Gastroesophageal sphincter (tissue), 4 donors: ENCODE results near the gene NRP2. TPM values are rescaled to one million over a fixed set of nuclear protein-coding genes. Genes with fewer than 3 reads are reported as not detected.
A peak's percentile ranks its signal among the peaks of the same experiment; 100 is the strongest.

Source experiments
- ATAC-seq: fragments of 150-250 bp; one replicate; pipeline ENCODE4 v1.9.1; 2016; ENCODE audit warnings: mild to moderate bottlenecking, moderate library complexity
- H3K27ac ChIP-seq, 4 donors: fragments of 200-600 bp; sonication (generic) in 3 of 4; 1 replicate in 3 of 4; 2 replicates in 1 of 4; pipeline ENCODE4 v1.5.1; 2016 to 2019
- H3K27me3 ChIP-seq: fragments of 200-600 bp; sonication (generic); one replicate; pipeline ENCODE4 v1.5.1; 2019
- H3K36me3 ChIP-seq, 2 donors: fragments of 200-600 bp; sonication (generic); one replicate each; pipeline ENCODE4 v1.5.1; 2019; ENCODE audit warnings: control low read depth in 1 of 2
- H3K4me1 ChIP-seq, 3 donors: fragments of 200-600 bp; sonication (generic); 1 replicate in 2 of 3; 2 replicates in 1 of 3; pipeline ENCODE4 v1.5.1; 2016 to 2019; ENCODE audit warnings: control low read depth in 2 of 3
- H3K4me3 ChIP-seq, 2 donors: fragments of 200-600 bp; sonication (generic); one replicate each; pipeline ENCODE4 v1.5.1; 2019; ENCODE audit warnings: mild to moderate bottlenecking in 1 of 2, moderate library complexity in 1 of 2
- H3K9me3 ChIP-seq, 3 donors: fragments of 200-600 bp; sonication (generic); one replicate each; pipeline ENCODE4 v1.5.1; 2017 to 2019; ENCODE audit warnings: control low read depth in 2 of 3
- EP300 ChIP-seq: sonication (generic); formaldehyde crosslinking; IDR thresholded peaks from one replicate; pipeline ENCODE4 v1.6.1; 2017; ENCODE audit warnings: antibody characterized with exemption, mild to moderate bottlenecking
- POLR2A ChIP-seq, 2 donors: fragments of 450-650 bp; IDR thresholded peaks; one replicate each; pipeline ENCODE4 v1.6.1; 2017; ENCODE audit warnings: antibody characterized with exemption in 2 of 2, mild to moderate bottlenecking in 2 of 2, moderate library complexity in 1 of 2
- POLR2AphosphoS5 ChIP-seq: sonication (generic); formaldehyde crosslinking; IDR thresholded peaks from one replicate; pipeline ENCODE4 v1.6.1; 2017; ENCODE audit warnings: antibody characterized with exemption
- WGBS, 2 donors: methylation state at CpG; one replicate each; pipeline ENCODE4 v1.1.5; 2018; ENCODE audit warnings: low coverage in 1 of 2; 5-methylcytosine and 5-hydroxymethylcytosine counted together
- total RNA-seq, 4 donors: library from RNA; depleted of rRNA; stranded (reverse); fragments of >200 nt; gene quantifications; one replicate each; pipeline ENCODE4 v1.1.0, GENCODE V29; 2016
- TF ChIP-seq, protein P1 (sequence below), 4 experiments: fragments of 200-600 bp in 2 of 4; fragments of 450-650 bp in 2 of 4; sonication (generic) in 1 of 4; IDR thresholded peaks; one replicate each; pipeline ENCODE4 v1.5.1; 2017 to 2019; ENCODE audit warnings: antibody characterized with exemption in 4 of 4, mild to moderate bottlenecking in 2 of 4, moderate library complexity in 2 of 4

Gene NRP2
- total RNA-seq, 4 donors from 2014 or later: 278 to 466 (median 371) TPM

DNA sequence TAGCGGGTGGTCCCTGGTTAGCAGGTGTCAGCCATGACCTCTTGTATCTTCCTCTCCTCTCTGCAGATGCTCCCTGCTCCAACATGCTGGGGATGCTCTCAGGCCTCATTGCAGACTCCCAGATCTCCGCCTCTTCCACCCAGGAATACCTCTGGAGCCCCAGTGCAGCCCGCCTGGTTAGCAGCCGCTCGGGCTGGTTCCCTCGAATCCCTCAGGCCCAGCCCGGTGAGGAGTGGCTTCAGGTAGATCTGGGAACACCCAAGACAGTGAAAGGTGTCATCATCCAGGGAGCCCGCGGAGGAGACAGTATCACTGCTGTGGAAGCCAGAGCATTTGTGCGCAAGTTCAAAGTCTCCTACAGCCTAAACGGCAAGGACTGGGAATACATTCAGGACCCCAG is 60.8 kb downstream of the NRP2 start:
- Histone ChIP-seq H3K27ac (peak overlapping the region in 3 of 4 donors; percentile 94 to 96 (median 94)), H3K4me1 (peaks cover 0 to 98% (median 2%) of the 10 kb centered on the region in 3 donors), H3K36me3 (peaks cover 0 to 100% of the 10 kb centered on the region in 2 donors), H3K4me3 (no peak overlapping the region), H3K9me3 (no peaks in the 10 kb centered on the region), H3K27me3 (no peaks in the 10 kb centered on the region)
- 83 to 86% methylated on average over 1 of the region's 11 CpGs for WGBS, 2 donors
- no peak for TF ChIP-seq POLR2A (IDR thresholded peaks at IDR 0.05)
- ATAC-seq: no peak

DNA sequence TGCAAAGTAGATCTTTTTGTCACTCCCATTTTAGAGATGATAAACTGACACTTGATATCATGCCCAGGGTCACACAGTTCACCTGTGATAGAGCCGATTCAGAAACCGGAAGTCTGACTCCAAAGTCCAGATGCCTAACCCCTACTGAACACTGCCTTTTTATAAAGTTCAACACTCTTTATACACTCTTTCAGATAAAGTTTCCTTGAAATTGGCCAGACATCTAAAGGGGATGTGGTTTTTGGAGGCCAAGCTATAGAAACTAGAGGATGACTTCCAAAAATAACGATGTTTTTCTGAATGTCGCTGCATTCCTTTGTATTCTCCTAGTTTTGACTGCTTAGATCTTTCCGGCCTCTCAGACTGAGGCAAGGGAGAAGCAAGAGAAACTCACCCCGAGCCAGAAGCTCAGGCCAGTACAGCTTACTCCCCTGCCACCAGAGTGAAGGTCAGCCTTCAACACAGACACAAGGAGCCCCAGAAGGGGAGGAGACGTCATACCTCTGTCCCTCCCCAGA is 61.8 kb downstream of the NRP2 start:
- Histone ChIP-seq H3K4me3 (no peak overlapping the region), H3K27ac (peak overlapping the region; percentile 25 to 96 (median 94)), H3K9me3 (no peaks in the 10 kb centered on the region), H3K36me3 (peaks cover 0 to 100% of the 10 kb centered on the region in 2 donors), H3K27me3 (no peaks in the 10 kb centered on the region), H3K4me1 (peaks cover 0 to 98% (median 2%) of the 10 kb centered on the region in 3 donors)
- TF ChIP-seq POLR2A (IDR thresholded peaks at IDR 0.05) (no peak), POLR2AphosphoS5 (no peak), EP300 (no peak)
- TF ChIP-seq, protein P1, sequence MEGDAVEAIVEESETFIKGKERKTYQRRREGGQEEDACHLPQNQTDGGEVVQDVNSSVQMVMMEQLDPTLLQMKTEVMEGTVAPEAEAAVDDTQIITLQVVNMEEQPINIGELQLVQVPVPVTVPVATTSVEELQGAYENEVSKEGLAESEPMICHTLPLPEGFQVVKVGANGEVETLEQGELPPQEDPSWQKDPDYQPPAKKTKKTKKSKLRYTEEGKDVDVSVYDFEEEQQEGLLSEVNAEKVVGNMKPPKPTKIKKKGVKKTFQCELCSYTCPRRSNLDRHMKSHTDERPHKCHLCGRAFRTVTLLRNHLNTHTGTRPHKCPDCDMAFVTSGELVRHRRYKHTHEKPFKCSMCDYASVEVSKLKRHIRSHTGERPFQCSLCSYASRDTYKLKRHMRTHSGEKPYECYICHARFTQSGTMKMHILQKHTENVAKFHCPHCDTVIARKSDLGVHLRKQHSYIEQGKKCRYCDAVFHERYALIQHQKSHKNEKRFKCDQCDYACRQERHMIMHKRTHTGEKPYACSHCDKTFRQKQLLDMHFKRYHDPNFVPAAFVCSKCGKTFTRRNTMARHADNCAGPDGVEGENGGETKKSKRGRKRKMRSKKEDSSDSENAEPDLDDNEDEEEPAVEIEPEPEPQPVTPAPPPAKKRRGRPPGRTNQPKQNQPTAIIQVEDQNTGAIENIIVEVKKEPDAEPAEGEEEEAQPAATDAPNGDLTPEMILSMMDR (IDR thresholded peaks at IDR 0.05): no peak
- 20 to 58% methylated on average over 3 to 5 of the region's 7 CpGs for WGBS, 2 donors
- no peak for ATAC-seq

- peak overlapping the region; percentile 25 to 96 (median 94) for H3K27ac ChIP-seq
- WGBS, 2 donors: 48 to 63% methylated on average over 4 of the region's 14 CpGs
- no peak for ATAC-seq
- H3K9me3 ChIP-seq: no peaks in the 10 kb centered on the region
- peaks cover 0 to 99% (median 2%) of the 10 kb centered on the region in 3 donors for H3K4me1 ChIP-seq
- no peak overlapping the region for H3K4me3 ChIP-seq
- peaks cover 0 to 100% of the 10 kb centered on the region in 2 donors for H3K36me3 ChIP-seq
- no peak for TF ChIP-seq POLR2AphosphoS5
- TF ChIP-seq POLR2A (IDR thresholded peaks at IDR 0.05): no peak
- TF ChIP-seq EP300: no peak
- TF ChIP-seq, protein P1 (IDR thresholded peaks at IDR 0.05): no peak
- H3K27me3 ChIP-seq: no peaks in the 10 kb centered on the region
Observed at GRCh38 chr2:205745661-205746419, 63.5 kb downstream of the NRP2 start.

DNA sequence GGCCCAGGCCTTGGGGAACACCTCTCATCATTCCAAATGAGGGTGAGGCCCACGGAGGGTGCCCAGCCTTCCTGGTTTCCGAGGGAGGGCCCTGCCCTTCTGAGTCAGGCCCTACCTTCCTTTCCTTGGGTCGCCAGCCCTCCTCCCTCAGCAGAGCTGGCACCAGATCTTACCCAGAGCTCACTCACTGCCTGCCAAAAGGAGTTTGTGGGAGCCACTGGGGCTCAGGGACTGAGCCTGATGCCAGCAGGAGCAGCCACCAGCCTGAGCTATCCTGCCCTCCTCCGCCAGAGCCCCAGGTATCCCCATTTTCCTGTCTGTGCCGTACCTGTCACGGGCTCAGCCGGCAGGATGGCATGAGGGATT is 64.1 kb downstream of the NRP2 start:
- H3K27ac ChIP-seq: peak overlapping the region; percentile 25 to 96 (median 94)
- H3K36me3 ChIP-seq: peaks cover 0 to 96% of the 10 kb centered on the region in 2 donors
- no CpG with 5 or more reads among the region's 7 CpGs for WGBS, 2 donors
- peaks cover 0 to 99% (median 2%) of the 10 kb centered on the region in 3 donors for H3K4me1 ChIP-seq
- peak; percentile 46 for ATAC-seq
- H3K9me3 ChIP-seq: no peaks in the 10 kb centered on the region
- no peak for TF ChIP-seq EP300
- TF ChIP-seq, protein P1 (IDR thresholded peaks at IDR 0.05): no peak
- peak; percentile 34 for TF ChIP-seq POLR2AphosphoS5
- TF ChIP-seq POLR2A (IDR thresholded peaks at IDR 0.05): no peak
- no peak overlapping the region for H3K4me3 ChIP-seq
- no peaks in the 10 kb centered on the region for H3K27me3 ChIP-seq

GRCh38 chr2:205747829-205748386 is 65.6 kb downstream of the NRP2 start:
- Histone ChIP-seq H3K27me3 (no peaks in the 10 kb centered on the region), H3K9me3 (no peaks in the 10 kb centered on the region), H3K27ac (peak overlapping the region; percentile 25 to 96 (median 94)), H3K4me3 (no peak overlapping the region), H3K4me1 (peaks cover 0 to 100% (median 2%) of the 10 kb centered on the region in 3 donors), H3K36me3 (peaks cover 0 to 96% of the 10 kb centered on the region in 2 donors)
- WGBS, 2 donors: 44 to 50% methylated on average over 9 to 11 of the region's 11 CpGs
- peak; percentile 39 for ATAC-seq
- TF ChIP-seq POLR2AphosphoS5: peak; percentile 67
- TF ChIP-seq, protein P1 (IDR thresholded peaks at IDR 0.05): no peak
